Mucosa of gallbladder (tissue), 1 donor: ENCODE results near the gene MRRF. TPM values are rescaled to one million over a fixed set of nuclear protein-coding genes. Genes with fewer than 3 reads are reported as not detected.
A peak's percentile ranks its signal among the peaks of the same experiment; 100 is the strongest.

ENCODE experiments used
- DNase-seq: peaks from one replicate; pipeline ENCODE4 v3.0.0-alpha.2; 2020; ENCODE audit warnings: low spot score
- total RNA-seq: library from RNA; stranded (reverse); gene quantifications from one replicate; pipeline ENCODE4 v1.2.1, GENCODE V29; 2021
- donor health status: DM: no; HTN: no; CAD: no.

The MRRF gene, protein sequence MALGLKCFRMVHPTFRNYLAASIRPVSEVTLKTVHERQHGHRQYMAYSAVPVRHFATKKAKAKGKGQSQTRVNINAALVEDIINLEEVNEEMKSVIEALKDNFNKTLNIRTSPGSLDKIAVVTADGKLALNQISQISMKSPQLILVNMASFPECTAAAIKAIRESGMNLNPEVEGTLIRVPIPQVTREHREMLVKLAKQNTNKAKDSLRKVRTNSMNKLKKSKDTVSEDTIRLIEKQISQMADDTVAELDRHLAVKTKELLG
- total RNA-seq, result 26.3 TPM

DNA sequence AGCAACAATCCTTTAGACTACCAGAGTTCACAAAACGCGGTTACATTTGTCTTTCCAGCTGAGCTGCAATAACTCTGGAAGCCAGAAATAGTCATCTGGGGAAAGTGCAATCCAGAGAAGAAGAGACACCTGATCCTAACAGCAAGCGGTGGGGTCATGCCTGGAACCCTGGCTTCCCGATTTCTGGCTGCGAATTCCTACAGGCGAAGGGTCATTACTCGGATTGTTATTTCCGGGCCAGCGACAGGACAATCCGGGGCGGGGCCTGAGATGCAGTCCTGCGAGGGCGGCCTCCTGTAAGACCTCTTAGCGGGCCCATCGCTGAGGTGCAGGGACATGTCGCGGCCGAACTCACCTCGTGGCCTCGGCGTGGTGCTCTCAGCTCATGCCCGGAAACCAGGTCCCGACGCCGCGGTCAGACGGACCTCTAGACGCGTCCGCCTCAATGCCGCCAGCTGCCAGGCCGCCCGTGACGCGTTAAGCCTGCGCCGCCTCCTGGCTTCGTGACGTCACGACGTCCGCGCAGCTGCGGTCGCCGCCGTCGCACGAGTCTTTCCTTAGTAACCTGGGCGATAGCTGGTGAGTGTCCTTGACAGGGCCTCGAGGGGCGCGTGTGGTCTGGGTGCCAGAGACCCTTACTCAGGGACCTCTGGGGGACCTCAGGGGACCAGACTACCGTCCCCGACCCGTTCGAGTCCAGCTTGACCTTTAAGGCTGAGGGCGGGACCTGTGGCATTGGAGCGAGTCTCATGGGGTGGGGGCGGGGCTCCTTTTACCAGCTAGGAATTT, at the start of gene MRRF, which contains the start of gene RBM18:
MRRF (plus strand) TSS at position 523 of the 789 bp plus-strand sequence. CDS start 6,010 bp downstream, outside the sequence.
RBM18 (minus strand) TSS at position 481 of the 789 bp plus-strand sequence. CDS start 3,348 bp downstream, outside the sequence.
- peak; percentile 91 for DNase-seq

GRCh38 chr9:122215663-122216062, 49.0 kb upstream of the MRRF start:
- no peak for DNase-seq

DNA sequence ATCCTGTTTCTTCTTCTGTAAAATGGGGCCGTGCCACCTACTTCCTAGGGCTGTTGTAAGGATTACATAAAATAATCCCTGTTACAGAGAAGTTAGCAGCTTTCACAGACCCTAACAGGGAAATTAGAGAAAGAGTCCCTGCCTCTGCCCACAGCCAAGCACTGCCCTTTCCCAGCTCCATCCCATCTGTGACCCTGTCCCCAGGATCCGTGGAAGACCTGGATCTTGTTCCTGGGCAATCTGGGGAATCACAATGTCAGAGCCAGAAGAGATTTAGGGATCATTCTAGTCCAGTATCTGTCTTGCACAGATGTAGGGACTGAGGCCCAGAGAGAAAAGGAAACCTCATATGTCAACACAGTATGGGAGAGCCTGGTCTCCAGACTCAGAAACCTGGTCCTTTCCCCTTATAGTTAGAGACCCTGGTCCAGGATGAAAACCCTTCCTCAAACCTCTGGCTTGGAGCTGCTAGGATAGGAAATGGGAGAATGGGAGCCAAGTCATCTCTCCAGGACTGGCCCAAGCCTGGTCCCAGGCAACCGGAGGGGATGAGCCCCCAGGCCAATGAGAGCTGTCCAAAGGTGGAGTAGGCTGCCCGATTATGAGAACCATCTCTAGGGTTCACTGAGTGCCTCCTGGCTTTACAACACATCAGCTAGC, 48.4 kb upstream of the MRRF start:
- DNase-seq, result no peak

DNA sequence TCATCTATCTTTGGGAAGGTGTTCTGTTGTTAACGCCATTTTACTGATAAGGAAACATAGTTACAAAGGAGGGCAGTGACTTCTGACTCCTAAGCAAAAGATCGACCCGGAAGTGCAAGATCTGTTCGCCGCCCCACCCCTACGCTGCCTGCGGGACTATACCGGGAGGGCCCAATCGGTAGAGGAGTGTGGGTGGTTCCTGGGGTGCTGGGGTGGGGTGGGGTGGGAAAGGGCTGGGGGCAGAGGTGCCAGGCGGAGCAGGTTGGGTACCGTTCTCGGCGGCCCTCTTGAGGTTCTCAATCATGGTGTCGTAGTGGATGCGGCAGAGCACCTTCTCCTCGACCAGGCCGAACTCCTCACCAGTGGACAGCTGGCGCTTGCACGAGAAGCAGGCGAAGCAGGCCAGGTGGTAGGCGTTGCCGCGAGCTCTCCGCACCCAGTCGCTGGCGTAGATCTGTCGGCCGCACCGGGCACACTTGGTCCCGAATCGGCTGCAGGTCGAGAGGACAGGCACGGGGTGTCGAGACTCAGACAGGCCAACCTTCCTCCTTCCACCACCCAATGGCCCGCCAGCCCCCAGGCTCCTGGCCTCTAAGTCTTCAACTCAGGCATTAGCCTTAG, 47.8 kb upstream of the MRRF start:
- DNase-seq, result no peak

DNA sequence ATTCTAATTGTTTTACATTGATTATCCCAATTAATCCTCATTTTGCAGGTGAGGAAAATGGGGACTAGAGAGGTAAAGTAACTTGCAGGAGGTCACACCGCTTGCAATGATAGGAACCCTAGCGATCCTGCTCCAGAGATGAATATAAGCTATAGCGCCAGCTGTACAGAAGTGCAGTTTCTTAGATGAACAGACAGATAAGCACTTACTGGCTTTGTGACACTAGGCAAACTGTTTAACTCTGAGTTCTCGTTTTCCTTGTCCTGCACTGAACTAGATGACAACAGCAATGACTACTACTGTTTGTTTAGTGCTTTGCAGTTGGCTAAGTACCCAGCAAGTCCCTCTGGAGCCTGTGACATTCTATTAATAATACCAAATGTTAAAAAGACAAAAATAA, 47.0 kb upstream of the MRRF start:
- DNase-seq, result no peak

DNA sequence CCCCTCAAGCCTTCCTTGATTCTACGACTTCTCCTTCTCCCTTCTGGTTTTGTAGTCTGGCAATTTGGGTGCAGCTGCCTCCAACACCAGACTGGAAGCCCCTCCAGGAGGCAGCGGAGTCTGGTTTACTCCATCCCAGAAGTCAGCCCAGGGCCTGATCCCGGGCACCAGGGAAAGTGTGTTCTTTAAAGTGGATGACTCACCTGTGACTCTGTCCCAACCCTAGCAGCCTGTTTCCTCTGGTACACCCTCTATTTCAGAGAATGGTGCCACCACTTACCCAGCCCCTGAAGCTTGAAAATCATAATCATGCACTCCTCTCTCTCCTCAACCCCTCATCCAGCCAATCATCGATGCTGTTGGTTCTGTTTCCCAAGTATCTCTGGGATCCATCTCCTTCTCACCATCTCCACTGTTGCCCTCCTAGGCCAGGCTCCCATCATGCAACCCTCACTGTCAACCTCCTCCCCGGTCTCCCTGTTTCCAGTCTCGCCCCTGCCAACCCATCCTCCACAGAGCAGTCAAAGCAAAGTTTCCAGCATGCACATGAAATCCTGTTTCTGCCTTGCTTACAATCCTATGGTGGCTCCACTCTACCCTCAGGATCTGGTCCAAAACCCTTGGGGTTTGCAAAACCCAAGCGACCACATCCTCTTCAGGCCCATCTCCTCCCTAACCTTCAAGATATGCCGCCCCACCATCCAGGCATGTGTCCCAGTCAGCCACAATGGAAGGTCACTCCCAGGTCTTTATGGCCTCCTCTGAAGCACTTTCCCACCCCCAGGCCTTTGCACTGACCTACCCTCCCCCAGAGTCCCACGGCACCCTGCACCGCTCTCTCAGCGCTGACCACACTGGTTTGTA, 46.4 kb upstream of the MRRF start:
- no peak for DNase-seq

GRCh38 chr9:122218935-122219855, 45.5 kb upstream of the MRRF start:
- DNase-seq, result no peak

GRCh38 chr9:122219856-122220672, 44.6 kb upstream of the MRRF start:
- DNase-seq, result no peak

DNA sequence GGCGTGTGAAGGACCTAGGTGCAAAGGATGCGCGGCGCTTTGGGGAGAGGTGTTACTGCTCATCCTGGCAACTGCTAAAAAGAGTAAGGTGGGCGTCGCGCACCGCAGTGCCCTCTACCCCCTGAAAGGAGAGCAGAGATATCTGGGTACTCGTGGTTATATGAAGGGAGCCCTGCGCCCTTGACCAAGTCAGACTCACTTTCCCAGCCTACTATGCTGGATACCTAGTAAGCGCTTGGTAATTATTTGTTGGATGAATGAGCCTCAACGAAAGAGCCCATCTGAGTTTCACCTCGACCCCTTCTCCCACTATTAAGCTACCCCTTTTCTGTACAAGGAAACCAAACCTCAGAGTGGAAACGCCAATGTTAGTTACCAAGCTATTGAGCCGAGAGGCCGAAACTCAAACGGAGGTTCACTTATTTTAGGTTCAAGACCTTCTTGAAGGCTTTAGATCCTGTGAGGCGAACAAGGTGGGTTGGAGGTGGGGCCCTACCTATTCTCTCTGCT, 44.0 kb upstream of the MRRF start:
- DNase-seq, result no peak

- DNase-seq, result no peak
Observed at GRCh38 chr9:122221183-122221811, 43.4 kb upstream of the MRRF start.

GRCh38 chr9:122222791-122223190, 41.9 kb upstream of the MRRF start:
- DNase-seq, result no peak

DNA sequence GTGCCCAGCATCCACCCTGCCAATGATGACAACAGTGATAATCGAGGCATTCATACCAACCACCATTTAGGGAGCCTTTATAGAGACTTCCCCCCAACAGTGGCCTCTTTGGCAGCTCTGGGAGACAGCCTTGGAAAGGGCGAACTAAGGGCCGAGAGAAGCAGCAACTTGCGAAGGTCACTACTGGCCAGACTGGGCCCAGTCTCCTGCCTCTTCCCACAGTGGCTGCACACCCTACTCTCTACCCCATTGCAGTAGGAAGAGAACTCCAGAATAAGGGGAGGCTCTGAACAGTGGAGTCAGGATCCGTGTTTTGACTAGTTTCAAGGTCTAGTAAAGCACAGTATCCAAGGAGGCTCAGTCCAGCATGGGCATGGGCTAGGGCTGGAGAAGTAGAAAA, 41.2 kb upstream of the MRRF start:
- DNase-seq, result no peak

GRCh38 chr9:122225312-122226141, 39.2 kb upstream of the MRRF start:
- no peak for DNase-seq

DNA sequence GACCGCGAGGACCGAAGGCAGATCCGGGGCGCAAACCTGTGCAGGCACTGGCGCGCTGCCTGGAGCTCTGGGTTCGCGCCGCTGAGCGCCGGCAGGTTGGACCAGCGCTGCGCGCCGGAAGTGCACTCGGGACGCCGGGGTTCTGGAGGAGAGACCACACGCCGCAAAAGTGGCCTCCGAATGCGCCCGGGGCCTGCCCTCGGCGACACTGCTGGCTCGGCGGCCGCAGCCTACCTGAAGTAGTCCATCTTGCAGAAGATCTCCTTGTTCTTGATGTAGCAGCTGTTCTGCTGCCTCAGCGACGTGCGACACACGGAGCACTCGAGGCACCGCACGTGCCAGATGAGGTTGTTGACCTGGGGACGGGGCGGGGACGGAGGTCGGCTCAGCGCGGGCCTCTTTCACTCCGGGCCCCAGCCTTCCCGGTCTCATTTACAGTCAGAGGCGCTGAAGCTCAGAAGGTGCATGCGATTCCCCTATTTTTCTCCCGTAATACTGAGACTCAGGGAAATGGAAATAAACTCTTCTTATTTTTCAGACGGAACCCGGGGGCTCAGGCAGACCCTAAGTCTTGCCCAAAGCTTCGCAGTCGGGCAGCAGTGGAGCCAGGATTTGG, 38.4 kb upstream of the MRRF start:
- DNase-seq, result no peak

GRCh38 chr9:122226758-122227574, 37.7 kb upstream of the MRRF start:
- no peak for DNase-seq

DNA sequence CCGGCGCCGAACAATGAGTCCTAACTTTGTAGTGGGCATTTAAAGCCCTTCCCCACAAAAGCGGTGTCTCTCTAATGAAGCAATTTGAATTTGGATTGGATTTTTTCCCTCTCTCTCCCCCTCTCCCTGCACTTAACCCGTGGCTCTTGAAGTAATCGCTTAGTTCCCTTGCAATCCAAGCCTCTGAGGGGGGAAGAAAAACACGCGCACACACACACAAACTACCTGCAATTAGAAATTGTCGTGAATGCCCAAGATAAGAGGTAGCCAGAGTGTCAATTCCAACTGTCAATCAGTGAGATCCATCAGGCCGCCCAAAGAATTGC, 37.1 kb upstream of the MRRF start:
- DNase-seq, result no peak
